Measurements from ENCODE around the gene OPCML. TPM values are rescaled to one million over a fixed set of nuclear protein-coding genes. Genes with fewer than 3 reads are reported as not detected.

Gene OPCML
- total and polyA plus RNA-seq, 2 donors (not counting 1 experiment from before 2014, with no cell fraction given), result 0.99 to 2.8 TPM

GRCh38 chr11:132982772-132983640 is 549.3 kb downstream of the OPCML start:
- Histone ChIP-seq H3K27me3 (ENCODE audit: control insufficient read depth, insufficient read depth, low read length) (no peaks in the 10 kb centered on the region), H3K9me3 (ENCODE audit: control insufficient read depth, insufficient read depth, low read depth, low read length) (no peaks in the 10 kb centered on the region), H3K36me3 (ENCODE audit: control insufficient read depth, insufficient read depth, low read length) (no peaks in the 10 kb centered on the region), H3K4me1 (ENCODE audit: control insufficient read depth, extremely low read depth, insufficient read depth, low read length) (no peaks in the 10 kb centered on the region), H4K20me1 (ENCODE audit: control insufficient read depth, extremely low read depth, insufficient read depth, low read length) (no peaks in the 10 kb centered on the region), H3K4me2 (ENCODE audit: extremely low read depth, insufficient read depth, low read length) (no peak overlapping the region), H3K27ac (ENCODE audit: insufficient read depth, low read length) (no peak overlapping the region), H3K79me2 (ENCODE audit: control insufficient read depth, insufficient read depth, low read length) (no peaks in the 10 kb centered on the region), H3K4me3 (replicated peaks in 1 of 4; ENCODE audit: control extremely low read depth in 1 of 4, insufficient read depth in 1 of 4, low read depth in 3 of 4, low read length in 4 of 4) (no peak overlapping the region), H3K9ac (ENCODE audit: insufficient read depth, low read length) (no peak overlapping the region), H2AFZ (ENCODE audit: low read length) (no peak overlapping the region)
- DNase-seq (ENCODE audit: low read depth in 2 of 2), result peak in 1 of 2 donors; percentile 14
- no peak for TF ChIP-seq CTCF (conservative IDR thresholded peaks at IDR 0.05 in 1 of 2, IDR thresholded peaks at IDR 0.05 in 1 of 2; ENCODE audit: low read depth in 1 of 2, low read length in 2 of 2)
- no peak for TF ChIP-seq EZH2 (IDR thresholded peaks at IDR 0.05; ENCODE audit: low read length, missing control alignments)

- Histone ChIP-seq H3K4me2 (ENCODE audit: extremely low read depth, insufficient read depth, low read length) (no peak overlapping the region), H3K4me3 (replicated peaks in 1 of 4; ENCODE audit: control extremely low read depth in 1 of 4, insufficient read depth in 1 of 4, low read depth in 3 of 4, low read length in 4 of 4) (no peak overlapping the region), H3K9me3 (ENCODE audit: control insufficient read depth, insufficient read depth, low read depth, low read length) (no peaks in the 10 kb centered on the region), H3K4me1 (ENCODE audit: control insufficient read depth, extremely low read depth, insufficient read depth, low read length) (no peaks in the 10 kb centered on the region), H4K20me1 (ENCODE audit: control insufficient read depth, extremely low read depth, insufficient read depth, low read length) (no peaks in the 10 kb centered on the region), H3K36me3 (ENCODE audit: control insufficient read depth, insufficient read depth, low read length) (no peaks in the 10 kb centered on the region), H3K79me2 (ENCODE audit: control insufficient read depth, insufficient read depth, low read length) (no peaks in the 10 kb centered on the region), H3K9ac (ENCODE audit: insufficient read depth, low read length) (no peak overlapping the region), H3K27ac (ENCODE audit: insufficient read depth, low read length) (no peak overlapping the region), H3K27me3 (ENCODE audit: control insufficient read depth, insufficient read depth, low read length) (no peaks in the 10 kb centered on the region), H2AFZ (ENCODE audit: low read length) (no peak overlapping the region)
- DNase-seq (ENCODE audit: low read depth in 2 of 2), result peak in 1 of 2 donors; percentile 62
- no peak for TF ChIP-seq EZH2 (IDR thresholded peaks at IDR 0.05; ENCODE audit: low read length, missing control alignments)
- no peak for TF ChIP-seq CTCF (conservative IDR thresholded peaks at IDR 0.05 in 1 of 2, IDR thresholded peaks at IDR 0.05 in 1 of 2; ENCODE audit: low read depth in 1 of 2, low read length in 2 of 2)
Measured at GRCh38 chr11:132981131-132981956, 551.0 kb downstream of the OPCML start.

GRCh38 chr11:132980670-132981069 is 551.6 kb downstream of the OPCML start:
- Histone ChIP-seq H3K36me3 (ENCODE audit: control insufficient read depth, insufficient read depth, low read length) (no peaks in the 10 kb centered on the region), H2AFZ (ENCODE audit: low read length) (no peak overlapping the region), H3K27me3 (ENCODE audit: control insufficient read depth, insufficient read depth, low read length) (no peaks in the 10 kb centered on the region), H3K9me3 (ENCODE audit: control insufficient read depth, insufficient read depth, low read depth, low read length) (no peaks in the 10 kb centered on the region), H3K4me1 (ENCODE audit: control insufficient read depth, extremely low read depth, insufficient read depth, low read length) (no peaks in the 10 kb centered on the region), H3K79me2 (ENCODE audit: control insufficient read depth, insufficient read depth, low read length) (no peaks in the 10 kb centered on the region), H3K4me2 (ENCODE audit: extremely low read depth, insufficient read depth, low read length) (no peak overlapping the region), H3K9ac (ENCODE audit: insufficient read depth, low read length) (no peak overlapping the region), H3K4me3 (replicated peaks in 1 of 4; ENCODE audit: control extremely low read depth in 1 of 4, insufficient read depth in 1 of 4, low read depth in 3 of 4, low read length in 4 of 4) (no peak overlapping the region), H4K20me1 (ENCODE audit: control insufficient read depth, extremely low read depth, insufficient read depth, low read length) (no peaks in the 10 kb centered on the region), H3K27ac (ENCODE audit: insufficient read depth, low read length) (no peak overlapping the region)
- DNase-seq (ENCODE audit: low read depth in 2 of 2), result no peak
- TF ChIP-seq CTCF (conservative IDR thresholded peaks at IDR 0.05 in 1 of 2, IDR thresholded peaks at IDR 0.05 in 1 of 2; ENCODE audit: low read depth in 1 of 2, low read length in 2 of 2) (no peak), EZH2 (IDR thresholded peaks at IDR 0.05; ENCODE audit: low read length, missing control alignments) (no peak)
